ENCODE results near the gene MAP3K20.
A peak's percentile ranks its signal among the peaks of the same experiment; 100 is the strongest.
"Not testable (repeated sequence)": the region's sequence is repeated elsewhere in the genome, so short reads cannot be mapped to it uniquely, and the experiment has no call there.

Gene MAP3K20

GRCh38 chr2:173204316-173204715 is 128.7 kb downstream of the MAP3K20 start:
- no peak for DNase-seq (ENCODE audit: low read depth)

DNA sequence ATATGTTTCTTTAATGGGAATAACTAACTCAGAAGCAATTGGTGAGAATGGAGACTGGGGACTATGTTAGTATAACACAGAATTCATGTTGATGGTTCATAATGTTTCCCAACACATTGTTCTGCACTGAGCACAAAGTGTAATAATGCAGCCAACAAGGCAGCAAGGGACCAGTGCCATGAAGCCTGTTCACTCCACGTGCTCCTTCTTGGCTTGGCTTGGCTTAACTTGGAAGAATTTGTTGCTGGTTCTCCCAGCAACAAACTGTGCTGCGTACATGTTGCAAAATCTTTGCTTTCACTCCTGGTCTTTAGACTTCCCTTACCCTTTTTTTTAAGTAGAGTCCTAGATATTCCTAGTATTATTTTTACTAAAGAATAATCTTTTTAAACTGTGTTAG is 129.7 kb downstream of the MAP3K20 start:
- no peak for DNase-seq (ENCODE audit: low read depth)

DNA sequence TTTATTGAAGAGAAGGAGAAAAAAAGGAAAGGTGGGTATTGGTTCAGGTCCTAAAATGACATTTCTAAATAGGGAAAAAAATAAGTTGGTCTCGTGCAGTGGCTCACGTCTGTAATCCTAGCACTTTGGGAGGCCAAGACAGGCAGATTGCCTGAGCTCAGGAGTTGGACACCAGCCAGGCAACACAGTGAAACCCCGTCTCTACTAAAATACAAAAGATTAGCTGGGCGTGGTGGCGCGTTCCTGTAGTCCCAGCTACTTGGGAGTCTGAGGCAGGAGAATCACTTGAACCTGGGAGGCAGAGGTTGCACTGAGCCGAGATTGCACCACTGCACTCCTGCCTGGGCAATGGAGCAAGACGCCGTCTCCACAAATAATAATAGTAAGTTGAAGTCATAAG is 131.5 kb downstream of the MAP3K20 start:
- not testable (repeated sequence) for DNase-seq (ENCODE audit: low read depth)

DNA sequence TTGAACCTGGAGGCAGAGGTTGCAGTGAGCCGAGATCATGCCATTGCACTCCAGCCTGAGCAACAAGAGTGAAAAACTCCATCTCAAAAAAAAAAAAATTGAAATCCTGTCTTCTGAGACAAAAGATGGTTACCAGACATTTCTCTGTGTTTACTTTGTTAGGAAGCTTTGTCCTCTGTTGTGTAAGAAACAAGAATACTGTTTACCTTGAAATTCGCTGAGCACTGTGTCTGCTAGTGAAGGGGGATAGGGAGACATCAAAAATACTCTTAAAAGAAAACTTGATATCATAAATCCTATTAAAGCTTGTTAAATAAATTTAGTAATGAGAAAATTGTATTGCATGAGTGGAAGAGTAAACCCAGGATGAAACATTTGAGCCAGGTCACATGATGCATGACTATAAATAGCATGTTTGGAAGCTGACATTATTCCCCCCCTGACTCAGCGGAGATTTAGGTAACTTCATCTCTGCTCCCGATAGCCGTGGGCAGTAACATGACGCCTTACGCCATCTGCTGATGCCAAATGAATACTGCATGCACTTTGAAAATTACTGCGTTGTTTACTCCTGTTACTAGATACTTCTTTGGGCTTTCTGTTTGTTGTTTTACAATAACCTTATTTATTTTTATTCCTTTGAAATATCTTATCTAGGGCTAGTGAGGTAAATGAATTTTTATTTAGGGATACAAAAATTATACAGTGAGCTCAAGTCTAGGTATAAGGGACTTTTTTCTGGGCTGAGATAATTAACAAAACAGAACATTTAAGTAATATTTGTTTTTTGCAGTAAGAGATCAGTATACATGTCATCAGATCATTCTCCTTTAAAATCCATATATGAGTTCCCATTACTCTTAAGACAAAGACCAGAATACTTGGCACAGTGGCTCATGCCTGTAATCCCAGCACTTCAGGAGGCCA is 134.9 kb downstream of the MAP3K20 start:
- DNase-seq (ENCODE audit: low read depth) = peak; percentile 7

- DNase-seq (ENCODE audit: low read depth) = no peak
Measured at GRCh38 chr2:173213181-173213580, 137.5 kb downstream of the MAP3K20 start.

DNA sequence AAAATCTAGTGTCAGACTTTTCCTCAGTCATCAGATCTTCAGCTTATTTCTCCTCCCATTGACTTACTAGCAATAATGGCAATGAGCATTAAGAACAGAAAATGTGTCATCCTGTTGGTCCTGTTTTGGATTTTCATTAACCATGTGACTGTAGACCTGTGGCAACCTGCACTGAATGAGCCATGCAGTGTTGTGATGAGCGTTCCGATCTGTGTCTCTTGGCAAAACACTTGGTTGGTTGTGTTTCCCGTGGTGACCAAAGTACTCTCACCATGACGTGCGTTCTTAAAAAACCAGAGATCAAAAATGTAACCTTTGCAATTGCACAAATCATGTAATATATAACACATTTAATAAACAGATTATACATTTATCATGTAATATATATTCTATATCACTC is 138.6 kb downstream of the MAP3K20 start:
- no peak for DNase-seq (ENCODE audit: low read depth)

DNA sequence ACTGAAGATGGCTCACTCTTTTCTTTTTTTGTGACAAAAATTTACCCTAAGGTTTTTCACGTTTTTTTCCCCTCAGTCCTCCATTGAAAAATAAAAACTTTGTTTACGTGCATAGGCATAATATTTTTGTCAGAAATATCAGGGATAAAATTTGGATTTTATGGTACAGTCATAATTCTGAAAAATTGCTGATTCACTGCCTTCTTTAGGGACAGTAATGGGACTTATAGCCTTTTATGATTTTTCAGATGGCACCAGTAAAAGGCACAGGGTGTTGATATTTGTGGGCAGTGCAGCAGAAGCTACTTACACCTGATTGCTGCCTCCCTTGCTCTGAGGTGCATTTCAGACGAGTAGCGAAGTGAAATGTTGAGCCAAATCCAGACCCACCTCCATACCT is 139.7 kb downstream of the MAP3K20 start:
- no peak for DNase-seq (ENCODE audit: low read depth)

DNA sequence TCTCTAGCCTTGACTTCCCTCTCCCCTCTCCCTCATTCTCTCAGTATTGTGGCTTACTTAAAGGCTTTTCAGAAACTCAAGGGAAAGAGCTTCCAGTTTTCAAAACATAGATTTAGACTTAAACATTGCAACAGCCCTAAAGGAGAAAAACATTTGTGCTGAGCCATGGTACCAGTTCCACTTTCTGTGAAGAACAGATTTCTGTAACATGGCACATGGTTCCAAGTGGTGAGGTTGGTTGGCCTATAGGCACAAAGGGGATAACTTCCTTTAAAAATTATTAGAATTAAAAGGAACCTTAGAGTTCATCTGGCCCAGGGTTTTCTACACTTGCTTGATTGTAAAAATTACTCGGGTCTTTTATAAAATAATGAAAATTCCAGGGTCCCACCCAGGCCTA is 140.4 kb downstream of the MAP3K20 start:
- no peak for DNase-seq (ENCODE audit: low read depth)

DNA sequence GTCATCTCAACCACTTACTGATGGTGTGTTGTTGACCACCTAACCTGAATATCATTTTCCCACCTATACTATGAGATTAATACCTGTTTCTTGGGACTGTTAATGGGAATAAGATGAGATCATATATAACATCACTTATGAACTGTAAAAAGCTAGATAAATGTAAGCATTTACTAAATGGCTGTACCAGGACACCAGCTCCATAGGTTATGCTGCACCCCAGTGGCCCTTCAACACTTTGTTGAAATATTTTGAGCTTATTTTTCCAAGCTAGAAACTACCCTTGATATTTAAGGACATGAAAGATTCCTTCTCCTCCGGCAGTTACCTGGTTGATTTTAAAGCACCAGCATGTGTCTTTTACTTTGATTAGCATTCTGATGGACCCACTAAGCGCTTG is 141.0 kb downstream of the MAP3K20 start:
- DNase-seq (ENCODE audit: low read depth) = no peak

DNA sequence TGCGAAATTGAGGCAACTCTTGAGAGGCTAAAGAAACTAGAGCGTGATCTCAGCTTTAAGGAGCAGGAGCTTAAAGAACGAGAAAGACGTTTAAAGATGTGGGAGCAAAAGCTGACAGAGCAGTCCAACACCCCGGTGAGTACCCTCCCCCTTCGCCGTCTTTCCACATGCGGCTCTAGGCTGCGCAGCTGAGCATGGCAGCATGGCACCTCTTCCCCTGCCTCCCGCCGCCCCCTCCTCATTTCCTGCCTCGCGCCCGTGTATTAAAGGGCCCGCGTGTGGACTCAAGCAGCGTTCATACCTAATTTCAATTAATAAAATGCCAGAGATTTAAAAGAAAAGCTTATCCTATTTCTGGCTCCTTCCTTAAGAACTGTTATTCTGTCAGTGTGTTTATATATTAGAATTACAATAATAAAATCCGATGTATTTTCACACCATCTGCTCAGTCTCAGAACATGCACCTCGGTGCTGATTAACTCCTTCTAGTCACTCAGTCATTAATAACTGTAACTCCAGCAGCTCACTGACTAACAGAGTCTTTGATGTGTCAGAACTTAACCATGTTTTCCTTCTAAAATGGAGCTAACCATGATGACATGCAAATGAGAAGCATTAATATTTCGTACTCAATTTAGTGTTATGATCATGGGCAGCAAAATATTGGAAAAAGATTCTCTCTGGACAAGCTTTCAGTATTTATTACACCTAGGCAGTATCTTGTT is 141.6 kb downstream of the MAP3K20 start:
- no peak for DNase-seq (ENCODE audit: low read depth)

DNA sequence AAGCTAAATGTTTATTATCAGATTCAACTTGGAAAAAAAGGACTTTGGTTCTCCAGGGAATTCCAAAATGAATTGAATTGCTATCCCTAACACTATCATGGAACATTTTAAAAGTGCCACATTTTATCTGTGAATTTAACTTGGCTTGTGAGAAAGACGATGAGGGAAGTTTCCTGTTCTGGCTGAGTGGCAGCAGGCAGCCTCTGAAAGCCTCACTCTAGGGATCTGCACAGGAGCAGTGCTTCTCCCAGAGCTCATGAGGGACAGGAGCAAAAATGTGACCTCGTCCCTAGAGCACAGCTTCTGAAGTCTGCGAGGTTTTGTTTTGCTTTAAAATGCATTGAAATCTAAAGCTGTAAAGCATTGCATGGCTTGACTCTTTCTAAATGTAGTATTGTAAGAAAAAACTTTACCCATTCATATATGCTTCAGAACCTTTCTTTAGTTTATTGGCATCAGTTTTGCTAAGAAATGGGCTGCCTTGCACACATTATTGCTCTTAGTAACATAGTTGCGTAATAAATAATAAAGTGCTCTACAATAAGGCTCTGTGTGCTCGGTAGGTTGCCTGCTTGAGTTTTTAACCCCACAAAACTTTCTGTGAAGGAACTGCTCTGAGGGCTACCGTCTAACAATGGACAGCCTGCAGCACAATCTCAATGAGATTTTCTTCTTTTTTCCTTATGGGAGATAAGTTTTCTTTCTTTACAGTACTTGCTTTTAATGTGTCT is 142.8 kb downstream of the MAP3K20 start:
- DNase-seq (ENCODE audit: low read depth) = no peak

DNA sequence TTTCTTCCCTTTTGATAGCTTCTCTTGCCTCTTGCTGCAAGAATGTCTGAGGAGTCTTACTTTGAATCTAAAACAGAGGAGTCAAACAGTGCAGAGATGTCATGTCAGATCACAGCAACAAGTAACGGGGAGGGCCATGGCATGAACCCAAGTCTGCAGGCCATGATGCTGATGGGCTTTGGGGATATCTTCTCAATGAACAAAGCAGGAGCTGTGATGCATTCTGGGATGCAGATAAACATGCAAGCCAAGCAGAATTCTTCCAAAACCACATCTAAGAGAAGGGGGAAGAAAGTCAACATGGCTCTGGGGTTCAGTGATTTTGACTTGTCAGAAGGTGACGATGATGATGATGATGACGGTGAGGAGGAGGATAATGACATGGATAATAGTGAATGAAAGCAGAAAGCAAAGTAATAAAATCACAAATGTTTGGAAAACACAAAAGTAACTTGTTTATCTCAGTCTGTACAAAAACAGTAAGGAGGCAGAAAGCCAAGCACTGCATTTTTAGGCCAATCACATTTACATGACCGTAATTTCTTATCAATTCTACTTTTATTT is 145.6 kb downstream of the MAP3K20 start:
- no peak for DNase-seq (ENCODE audit: low read depth)

DNA sequence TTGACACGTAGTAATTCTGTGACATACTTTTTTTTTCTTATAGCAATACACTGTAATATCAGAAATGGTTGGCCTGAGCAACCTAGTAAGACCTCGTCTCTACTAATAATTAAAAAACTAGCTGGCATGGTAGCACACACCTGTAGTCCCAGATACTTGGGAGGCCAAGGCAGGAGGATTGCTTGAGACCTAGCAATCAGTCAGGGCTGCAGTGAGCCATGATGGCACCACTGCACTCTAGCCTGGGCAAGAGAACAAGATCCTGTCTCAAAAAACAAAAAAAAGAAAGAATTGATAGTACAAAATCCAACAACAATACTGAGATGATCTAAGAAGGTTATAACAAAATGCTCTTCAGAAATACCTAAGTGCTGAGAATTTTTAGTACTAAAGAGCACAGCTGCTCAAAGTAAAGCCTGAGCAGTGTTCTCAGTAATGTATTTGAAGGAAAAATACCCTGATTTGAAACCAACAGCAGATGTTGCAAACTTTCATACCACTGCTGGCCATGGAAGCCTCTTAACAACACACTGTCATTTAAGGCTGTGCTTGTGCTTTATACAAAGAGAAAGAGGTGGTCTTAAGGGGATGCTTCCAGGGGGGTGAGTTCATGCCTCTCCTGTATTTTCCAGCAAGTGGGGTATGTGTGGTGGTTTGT is 146.4 kb downstream of the MAP3K20 start:
- no peak for DNase-seq (ENCODE audit: low read depth)

DNA sequence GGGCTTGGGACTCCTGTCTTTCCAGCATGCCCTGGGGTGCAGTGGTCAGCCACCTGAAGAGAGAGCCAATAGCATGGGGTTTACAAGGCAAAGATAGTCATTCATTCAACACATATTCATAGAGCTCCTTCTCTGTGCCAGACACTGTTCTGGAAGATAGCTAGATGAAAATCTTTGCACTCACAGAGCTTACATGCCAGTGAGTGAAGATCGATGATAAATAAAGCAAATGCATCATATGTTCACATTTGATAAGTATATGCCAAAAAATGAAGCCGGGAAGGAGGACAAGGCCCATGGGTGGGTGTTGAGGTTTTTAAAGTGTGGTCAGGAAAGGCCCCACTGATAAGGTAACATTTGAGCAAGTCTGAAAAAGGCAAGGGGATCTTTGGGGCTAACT is 148.2 kb downstream of the MAP3K20 start:
- DNase-seq (ENCODE audit: low read depth) = no peak

- DNase-seq (ENCODE audit: low read depth) = no peak
Measured at GRCh38 chr2:173226899-173227698, 151.5 kb downstream of the MAP3K20 start.

GRCh38 chr2:173229086-173229485 is 153.4 kb downstream of the MAP3K20 start:
- DNase-seq (ENCODE audit: low read depth) = no peak

DNA sequence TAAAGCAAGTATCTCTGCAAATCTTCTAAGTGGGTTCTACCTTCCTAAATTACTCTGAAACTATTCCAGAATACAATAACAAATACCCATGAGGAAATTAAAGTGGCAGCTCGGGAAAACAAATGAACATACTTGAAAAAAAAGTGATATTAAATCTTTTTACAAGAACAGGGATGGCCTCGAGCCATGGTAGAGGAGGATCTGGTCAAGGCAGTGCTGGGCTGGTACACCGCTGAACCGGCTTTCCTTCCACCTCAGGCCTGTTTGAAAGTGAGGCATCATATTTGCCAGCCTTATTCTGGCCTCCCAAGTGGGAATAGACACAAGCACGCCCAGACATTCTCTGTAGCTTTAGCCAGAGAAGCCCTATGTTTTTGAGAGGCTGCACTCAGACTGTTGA is 154.5 kb downstream of the MAP3K20 start:
- DNase-seq (ENCODE audit: low read depth) = no peak

DNA sequence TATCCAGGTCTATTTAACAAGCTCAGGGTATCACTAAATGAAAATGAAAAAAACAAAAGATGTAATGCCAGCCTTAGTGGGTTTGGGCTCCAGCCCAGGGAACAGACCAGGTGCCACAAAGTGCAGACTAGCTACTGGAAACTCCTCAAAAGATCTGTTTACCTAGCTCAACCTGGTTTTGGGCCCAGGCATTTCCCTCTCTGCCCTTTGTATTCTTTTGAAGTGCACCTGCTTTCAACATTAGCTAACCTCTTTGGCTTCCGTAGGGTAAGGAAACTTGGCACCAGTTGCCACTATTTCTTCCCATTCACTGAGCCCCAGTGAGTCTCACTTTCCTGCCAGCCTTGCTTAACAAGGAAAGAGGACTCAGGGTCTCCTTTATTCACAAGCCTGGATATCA is 155.4 kb downstream of the MAP3K20 start:
- no peak for DNase-seq (ENCODE audit: low read depth)

- no peak for DNase-seq (ENCODE audit: low read depth)
Measured at GRCh38 chr2:173231465-173231864, 155.8 kb downstream of the MAP3K20 start.

- no peak for DNase-seq (ENCODE audit: low read depth)
Measured at GRCh38 chr2:173232956-173233744, 157.5 kb downstream of the MAP3K20 start.

All from stimulated activated CD8-positive, alpha-beta memory T cell treated with anti-CD3 and anti-CD28 coated beads, Interleukin-4, amount 100 ng/mL, for 24 hours (primary cell).